HEK293 (cell line): ENCODE results near the gene SLC7A10.

Experiments used
- GLI4 ChIP-seq: fragments of 450-650 bp; formaldehyde crosslinking; IDR thresholded peaks from 2 replicates; pipeline ENCODE4 v1.5.1; 2016; ENCODE audit warnings: missing biosample characterization, missing genetic modification characterization
- ZNF211 ChIP-seq: fragments of 450-650 bp; formaldehyde crosslinking; IDR thresholded peaks from 2 replicates; pipeline ENCODE4 v1.5.1; 2016; ENCODE audit warnings: low read depth, missing biosample characterization, missing genetic modification characterization
- TF ChIP-seq, protein P1 (sequence below): fragments of 450-650 bp; formaldehyde crosslinking; IDR thresholded peaks from 2 replicates; pipeline ENCODE4 v1.5.1; 2016; ENCODE audit warnings: missing biosample characterization, missing genetic modification characterization
- TF ChIP-seq, protein P2 (sequence below): fragments of 450-650 bp; formaldehyde crosslinking; IDR thresholded peaks from 2 replicates; pipeline ENCODE4 v1.5.1; 2016; ENCODE audit warnings: missing biosample characterization, missing genetic modification characterization
- TF ChIP-seq, protein P3 (sequence below): fragments of 450-650 bp; formaldehyde crosslinking; IDR thresholded peaks from 2 replicates; pipeline ENCODE4 v1.5.1; 2016; ENCODE audit warnings: missing biosample characterization, missing genetic modification characterization

DNA sequence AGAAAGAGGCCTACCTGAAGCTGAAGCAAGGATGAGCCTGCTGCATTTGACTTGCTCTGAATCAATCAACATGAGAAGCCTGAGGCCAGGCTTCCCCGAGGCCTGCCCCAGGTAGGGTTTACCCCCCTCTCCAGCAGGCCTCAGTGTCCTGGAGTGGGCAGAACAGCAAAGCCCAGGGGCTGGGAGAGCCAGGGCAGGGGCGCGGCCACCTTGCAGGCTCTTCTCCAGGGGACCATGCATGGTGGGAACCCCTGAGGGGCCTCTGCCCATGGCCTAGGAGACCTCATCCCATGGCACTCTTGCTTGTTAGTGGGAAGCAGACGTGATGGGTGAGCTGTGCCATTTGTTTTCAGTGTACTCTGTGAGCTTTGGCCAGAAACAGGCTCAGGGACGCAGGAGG is 51.5 kb downstream of the SLC7A10 start:
- TF ChIP-seq, protein P1, sequence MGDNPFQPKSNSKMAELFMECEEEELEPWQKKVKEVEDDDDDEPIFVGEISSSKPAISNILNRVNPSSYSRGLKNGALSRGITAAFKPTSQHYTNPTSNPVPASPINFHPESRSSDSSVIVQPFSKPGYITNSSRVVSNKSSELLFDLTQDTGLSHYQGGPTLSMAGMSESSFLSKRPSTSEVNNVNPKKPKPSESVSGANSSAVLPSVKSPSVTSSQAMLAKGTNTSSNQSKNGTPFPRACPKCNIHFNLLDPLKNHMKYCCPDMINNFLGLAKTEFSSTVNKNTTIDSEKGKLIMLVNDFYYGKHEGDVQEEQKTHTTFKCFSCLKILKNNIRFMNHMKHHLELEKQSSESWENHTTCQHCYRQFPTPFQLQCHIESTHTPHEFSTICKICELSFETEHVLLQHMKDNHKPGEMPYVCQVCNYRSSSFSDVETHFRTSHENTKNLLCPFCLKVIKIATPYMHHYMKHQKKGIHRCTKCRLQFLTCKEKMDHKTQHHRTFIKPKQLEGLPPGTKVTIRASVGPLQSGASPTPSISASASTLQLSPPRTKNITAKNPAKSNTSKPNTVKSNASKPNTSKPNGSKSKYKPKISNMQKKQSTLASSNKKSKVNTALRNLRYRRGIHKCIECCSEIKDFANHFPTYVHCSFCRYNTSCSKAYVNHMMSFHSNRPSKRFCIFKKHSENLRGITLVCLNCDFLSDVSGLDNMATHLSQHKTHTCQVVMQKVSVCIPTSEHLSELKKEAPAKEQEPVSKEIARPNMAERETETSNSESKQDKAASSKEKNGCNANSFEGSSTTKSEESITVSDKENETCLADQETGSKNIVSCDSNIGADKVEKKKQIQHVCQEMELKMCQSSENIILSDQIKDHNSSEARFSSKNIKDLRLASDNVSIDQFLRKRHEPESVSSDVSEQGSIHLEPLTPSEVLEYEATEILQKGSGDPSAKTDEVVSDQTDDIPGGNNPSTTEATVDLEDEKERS, result no peak
- TF ChIP-seq GLI4 (tag by site-specific recombination) (no peak), ZNF211 (no peak)
- TF ChIP-seq, protein P2, sequence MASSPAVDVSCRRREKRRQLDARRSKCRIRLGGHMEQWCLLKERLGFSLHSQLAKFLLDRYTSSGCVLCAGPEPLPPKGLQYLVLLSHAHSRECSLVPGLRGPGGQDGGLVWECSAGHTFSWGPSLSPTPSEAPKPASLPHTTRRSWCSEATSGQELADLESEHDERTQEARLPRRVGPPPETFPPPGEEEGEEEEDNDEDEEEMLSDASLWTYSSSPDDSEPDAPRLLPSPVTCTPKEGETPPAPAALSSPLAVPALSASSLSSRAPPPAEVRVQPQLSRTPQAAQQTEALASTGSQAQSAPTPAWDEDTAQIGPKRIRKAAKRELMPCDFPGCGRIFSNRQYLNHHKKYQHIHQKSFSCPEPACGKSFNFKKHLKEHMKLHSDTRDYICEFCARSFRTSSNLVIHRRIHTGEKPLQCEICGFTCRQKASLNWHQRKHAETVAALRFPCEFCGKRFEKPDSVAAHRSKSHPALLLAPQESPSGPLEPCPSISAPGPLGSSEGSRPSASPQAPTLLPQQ (tag by site-specific recombination), result no peak
- TF ChIP-seq, protein P3, sequence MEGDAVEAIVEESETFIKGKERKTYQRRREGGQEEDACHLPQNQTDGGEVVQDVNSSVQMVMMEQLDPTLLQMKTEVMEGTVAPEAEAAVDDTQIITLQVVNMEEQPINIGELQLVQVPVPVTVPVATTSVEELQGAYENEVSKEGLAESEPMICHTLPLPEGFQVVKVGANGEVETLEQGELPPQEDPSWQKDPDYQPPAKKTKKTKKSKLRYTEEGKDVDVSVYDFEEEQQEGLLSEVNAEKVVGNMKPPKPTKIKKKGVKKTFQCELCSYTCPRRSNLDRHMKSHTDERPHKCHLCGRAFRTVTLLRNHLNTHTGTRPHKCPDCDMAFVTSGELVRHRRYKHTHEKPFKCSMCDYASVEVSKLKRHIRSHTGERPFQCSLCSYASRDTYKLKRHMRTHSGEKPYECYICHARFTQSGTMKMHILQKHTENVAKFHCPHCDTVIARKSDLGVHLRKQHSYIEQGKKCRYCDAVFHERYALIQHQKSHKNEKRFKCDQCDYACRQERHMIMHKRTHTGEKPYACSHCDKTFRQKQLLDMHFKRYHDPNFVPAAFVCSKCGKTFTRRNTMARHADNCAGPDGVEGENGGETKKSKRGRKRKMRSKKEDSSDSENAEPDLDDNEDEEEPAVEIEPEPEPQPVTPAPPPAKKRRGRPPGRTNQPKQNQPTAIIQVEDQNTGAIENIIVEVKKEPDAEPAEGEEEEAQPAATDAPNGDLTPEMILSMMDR (tag by site-specific recombination), result no peak
